Neural crest cell (in vitro differentiated cells): Measurements from ENCODE around the gene MCRIP2. TPM values are rescaled to one million over a fixed set of nuclear protein-coding genes. Genes with fewer than 3 reads are reported as not detected.

ENCODE experiments used
- DNase-seq: peaks from one replicate; pipeline ENCODE4 v3.0.0; 2021; ENCODE audit warnings: low read depth, mixed read lengths, low spot score
- H3K27ac Mint-ChIP-seq: one replicate; pipeline ENCODE4 v1.8.0; 2021; ENCODE audit warnings: mild to moderate bottlenecking, mixed read lengths; ENCODE audit not compliant: unreplicated experiment
- H3K27me3 Mint-ChIP-seq: 2 replicates; pipeline ENCODE4 v1.8.0; 2021; ENCODE audit warnings: low read depth, mild to moderate bottlenecking, mixed read lengths
- H3K36me3 Mint-ChIP-seq: 2 replicates; pipeline ENCODE4 v1.8.0; 2021; ENCODE audit warnings: low read depth, mild to moderate bottlenecking, mixed read lengths
- H3K4me1 Mint-ChIP-seq: 2 replicates; pipeline ENCODE4 v1.8.0; 2021; ENCODE audit warnings: mixed read lengths
- H3K4me3 Mint-ChIP-seq: one replicate; pipeline ENCODE4 v1.8.0; 2021; ENCODE audit warnings: mild to moderate bottlenecking, mixed read lengths
- H3K9me3 Mint-ChIP-seq: 2 replicates; pipeline ENCODE4 v1.8.0; 2021; ENCODE audit warnings: mixed read lengths
- total RNA-seq: library from RNA; stranded (reverse); gene quantifications from 2 replicates; pipeline ENCODE4 v1.2.1, GENCODE V29; 2021
- TF ChIP-seq, protein P1 (sequence below): fragments of 200-600 bp; sonication (generic); conservative IDR thresholded peaks from 2 replicates; pipeline ENCODE4 v1.5.0; 2021; ENCODE audit warnings: antibody characterized with exemption, mild to moderate bottlenecking

Gene MCRIP2
- total RNA-seq, 1 donor from 2014 or later, result 17.6 TPM

DNA sequence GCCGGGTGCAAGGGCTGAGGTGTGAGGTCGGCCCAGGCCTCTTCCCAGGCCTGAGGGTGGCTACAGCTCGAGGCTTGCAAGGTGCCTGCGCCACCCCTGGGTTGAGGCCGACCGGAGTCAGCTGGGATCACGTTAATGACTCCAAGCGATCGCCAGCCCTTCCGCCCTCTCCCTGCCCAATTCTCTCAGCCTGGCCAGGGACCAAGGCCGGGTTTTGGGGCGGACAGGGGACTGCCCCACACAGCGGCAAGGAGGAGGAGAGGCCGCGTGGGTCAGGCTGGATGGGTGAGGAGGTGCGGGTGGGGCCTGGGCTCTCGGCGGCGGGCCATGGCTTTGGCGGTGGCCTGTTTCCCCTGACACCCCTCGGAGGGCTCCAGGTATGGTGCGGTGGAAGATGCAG, 51.7 kb downstream of the MCRIP2 start:
- TF ChIP-seq, protein P1, sequence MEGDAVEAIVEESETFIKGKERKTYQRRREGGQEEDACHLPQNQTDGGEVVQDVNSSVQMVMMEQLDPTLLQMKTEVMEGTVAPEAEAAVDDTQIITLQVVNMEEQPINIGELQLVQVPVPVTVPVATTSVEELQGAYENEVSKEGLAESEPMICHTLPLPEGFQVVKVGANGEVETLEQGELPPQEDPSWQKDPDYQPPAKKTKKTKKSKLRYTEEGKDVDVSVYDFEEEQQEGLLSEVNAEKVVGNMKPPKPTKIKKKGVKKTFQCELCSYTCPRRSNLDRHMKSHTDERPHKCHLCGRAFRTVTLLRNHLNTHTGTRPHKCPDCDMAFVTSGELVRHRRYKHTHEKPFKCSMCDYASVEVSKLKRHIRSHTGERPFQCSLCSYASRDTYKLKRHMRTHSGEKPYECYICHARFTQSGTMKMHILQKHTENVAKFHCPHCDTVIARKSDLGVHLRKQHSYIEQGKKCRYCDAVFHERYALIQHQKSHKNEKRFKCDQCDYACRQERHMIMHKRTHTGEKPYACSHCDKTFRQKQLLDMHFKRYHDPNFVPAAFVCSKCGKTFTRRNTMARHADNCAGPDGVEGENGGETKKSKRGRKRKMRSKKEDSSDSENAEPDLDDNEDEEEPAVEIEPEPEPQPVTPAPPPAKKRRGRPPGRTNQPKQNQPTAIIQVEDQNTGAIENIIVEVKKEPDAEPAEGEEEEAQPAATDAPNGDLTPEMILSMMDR, result no peak
- Mint-ChIP-seq H3K4me3 (no peak overlapping the region), H3K4me1 (peaks cover 17% of the 10 kb centered on the region), H3K9me3 (no peaks in the 10 kb centered on the region), H3K27me3 (peaks cover 78% of the 10 kb centered on the region), H3K27ac (no peak overlapping the region), H3K36me3 (no peaks in the 10 kb centered on the region)
- DNase-seq, result no peak

DNA sequence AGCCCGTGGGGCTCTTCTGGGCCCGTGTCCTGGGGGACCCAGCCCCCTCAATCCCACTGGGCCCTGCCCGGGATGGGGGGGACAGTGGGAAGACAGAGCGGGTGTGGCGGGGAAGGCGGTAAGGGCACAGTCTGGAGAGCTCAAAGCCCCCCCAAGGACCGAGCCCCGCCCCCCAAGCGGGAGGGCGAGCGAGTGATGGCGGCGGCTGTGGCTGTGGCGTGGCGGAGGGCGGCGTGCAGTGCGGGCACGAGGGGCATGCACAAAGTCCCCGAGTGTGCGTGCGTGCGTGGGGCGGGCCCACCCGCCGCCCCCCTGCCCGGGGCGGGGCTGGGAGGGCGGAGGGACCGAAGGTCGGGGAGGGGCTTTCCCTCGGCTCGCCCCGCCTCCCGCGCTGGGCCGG, 52.1 kb downstream of the MCRIP2 start:
- H3K4me1 Mint-ChIP-seq, result peaks cover 17% of the 10 kb centered on the region
- H3K27me3 Mint-ChIP-seq, result peaks cover 82% of the 10 kb centered on the region
- no peak overlapping the region for H3K27ac Mint-ChIP-seq
- TF ChIP-seq, protein P1, result no peak
- no peaks in the 10 kb centered on the region for H3K36me3 Mint-ChIP-seq
- no peaks in the 10 kb centered on the region for H3K9me3 Mint-ChIP-seq
- no peak for DNase-seq
- H3K4me3 Mint-ChIP-seq, result no peak overlapping the region

DNA sequence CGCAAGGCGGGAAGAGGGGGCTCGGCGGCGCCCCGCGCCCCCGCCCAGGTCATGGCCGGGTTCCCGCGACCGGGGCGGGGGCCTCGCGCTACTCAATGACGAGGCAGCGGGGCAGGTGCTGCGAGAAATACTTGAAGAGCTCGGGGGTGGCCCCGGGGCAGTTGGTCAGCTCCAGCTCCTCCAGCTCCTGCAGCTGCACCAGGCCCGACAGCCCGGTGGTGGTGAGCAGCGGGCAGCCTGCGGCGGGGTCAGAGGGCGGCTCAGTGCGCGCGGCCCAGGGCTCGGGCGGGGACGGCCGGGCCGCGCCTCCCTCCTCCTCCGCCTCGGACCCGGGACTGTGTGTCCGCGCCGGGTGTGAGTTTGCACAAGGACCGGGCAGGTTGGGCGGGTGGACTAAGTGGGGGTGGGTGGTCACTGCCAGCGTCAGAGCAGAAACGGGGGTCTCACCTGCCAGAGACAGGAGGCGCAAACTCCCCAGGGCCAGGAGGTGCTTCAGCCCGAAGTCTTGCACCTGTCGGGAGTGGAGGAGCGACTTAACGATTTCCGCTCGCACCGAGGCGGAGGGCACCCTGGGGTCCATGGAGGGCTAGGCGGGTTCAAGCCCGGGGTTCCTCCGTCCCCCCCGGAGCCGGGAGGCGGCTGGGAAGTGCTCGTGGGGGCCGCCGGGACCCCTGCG, 52.7 kb downstream of the MCRIP2 start:
- no peak overlapping the region for H3K4me3 Mint-ChIP-seq
- no peak for DNase-seq
- peaks cover 87% of the 10 kb centered on the region for H3K27me3 Mint-ChIP-seq
- TF ChIP-seq, protein P1, result no peak
- H3K9me3 Mint-ChIP-seq, result no peaks in the 10 kb centered on the region
- no peak overlapping the region for H3K27ac Mint-ChIP-seq
- peaks cover 16% of the 10 kb centered on the region for H3K4me1 Mint-ChIP-seq
- no peaks in the 10 kb centered on the region for H3K36me3 Mint-ChIP-seq

DNA sequence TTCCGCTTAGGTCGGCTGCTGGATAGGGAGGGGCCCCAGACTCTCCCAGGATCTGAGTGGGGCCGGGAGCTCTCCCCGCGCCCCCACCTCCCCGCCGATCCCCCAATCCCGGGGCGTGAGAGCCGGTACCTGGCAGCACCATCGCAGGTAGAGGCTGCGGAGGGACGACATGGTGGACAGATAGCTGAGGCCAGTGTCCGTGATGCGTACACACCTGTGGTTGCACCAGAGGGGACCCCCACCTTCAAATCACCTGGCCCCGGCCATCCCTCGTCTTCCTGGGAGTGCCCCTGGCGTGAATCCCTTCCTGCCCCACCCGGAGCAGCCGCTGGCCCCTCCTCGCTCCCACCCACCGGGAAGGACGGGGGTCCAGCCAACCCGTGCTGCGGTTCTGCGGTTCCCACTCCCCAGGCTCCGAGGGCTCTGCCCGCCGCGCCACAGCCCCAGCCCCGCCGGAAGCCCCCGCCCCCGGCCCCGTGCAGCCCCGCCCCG, 53.3 kb downstream of the MCRIP2 start:
- peaks cover 10% of the 10 kb centered on the region for H3K4me1 Mint-ChIP-seq
- H3K36me3 Mint-ChIP-seq, result no peaks in the 10 kb centered on the region
- no peak overlapping the region for H3K4me3 Mint-ChIP-seq
- peaks cover 90% of the 10 kb centered on the region for H3K27me3 Mint-ChIP-seq
- DNase-seq, result no peak
- TF ChIP-seq, protein P1, result no peak
- H3K9me3 Mint-ChIP-seq, result no peaks in the 10 kb centered on the region
- no peak overlapping the region for H3K27ac Mint-ChIP-seq

DNA sequence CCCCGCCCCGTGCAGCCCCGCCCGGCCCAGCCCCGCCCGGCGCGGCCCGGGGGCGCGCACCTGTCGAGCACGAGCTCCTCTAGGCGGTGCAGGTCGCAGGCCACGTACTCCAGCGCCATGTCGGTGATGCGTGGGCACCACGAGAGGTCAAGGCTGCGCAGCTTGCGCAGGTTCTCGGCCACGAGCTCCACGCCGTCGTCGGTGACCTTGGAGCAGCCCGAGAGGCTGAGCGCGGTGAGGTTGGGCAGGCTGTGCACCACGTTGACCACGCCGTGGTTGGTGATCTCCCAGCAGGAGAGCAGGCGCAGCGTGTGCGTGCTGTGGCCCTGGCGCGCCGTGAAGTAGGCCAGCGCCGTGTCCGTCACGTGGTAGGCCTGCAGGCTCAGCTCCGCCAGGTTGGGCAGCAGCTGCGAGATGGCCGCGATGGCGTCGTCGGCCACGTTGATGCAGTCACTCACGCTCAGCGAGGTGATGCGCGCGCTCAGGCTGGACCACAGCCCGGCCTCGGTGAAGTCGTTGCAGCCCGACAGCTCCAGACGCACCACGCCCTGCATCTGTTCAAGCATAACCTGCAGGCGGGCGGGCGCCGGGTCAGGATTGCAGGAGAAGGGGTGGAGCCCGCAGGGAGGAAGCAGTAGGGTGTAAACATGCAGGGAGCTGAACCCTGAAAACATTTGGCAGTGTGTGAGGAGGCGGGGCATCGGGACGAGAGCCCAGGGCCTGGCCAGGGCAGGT, 53.9 kb downstream of the MCRIP2 start:
- no peaks in the 10 kb centered on the region for H3K36me3 Mint-ChIP-seq
- H3K27ac Mint-ChIP-seq, result no peak overlapping the region
- peaks cover 91% of the 10 kb centered on the region for H3K27me3 Mint-ChIP-seq
- H3K9me3 Mint-ChIP-seq, result no peaks in the 10 kb centered on the region
- H3K4me1 Mint-ChIP-seq, result peaks cover 6% of the 10 kb centered on the region
- H3K4me3 Mint-ChIP-seq, result no peak overlapping the region
- TF ChIP-seq, protein P1, result no peak
- no peak for DNase-seq

Other genes with a start within 250 kb of the MCRIP2 start
- gene NME4, start 244.6 kb upstream of the MCRIP2 start, total RNA-seq, result 233 and 254 TPM in 2 replicates
- gene DECR2, start 239.9 kb upstream of the MCRIP2 start, total RNA-seq, result 22.4 and 25.7 TPM in 2 replicates
- 70.5 and 72.2 TPM in 2 replicates for gene RAB11FIP3, start 216.2 kb upstream of the MCRIP2 start, total RNA-seq
- gene CAPN15, start 114.1 kb upstream of the MCRIP2 start, total RNA-seq, result 56.9 and 60.3 TPM in 2 replicates
- not detected in 2 replicates for gene PRR35, start 81.4 kb upstream of the MCRIP2 start, total RNA-seq
- 0.84 and 0.86 TPM in 2 replicates for gene NHLRC4, start 74.8 kb upstream of the MCRIP2 start, total RNA-seq
- 84.9 and 91.7 TPM in 2 replicates for gene PIGQ, start 71.9 kb upstream of the MCRIP2 start, total RNA-seq
- gene RAB40C, start 51.8 kb upstream of the MCRIP2 start, total RNA-seq, result 30.9 and 31.6 TPM in 2 replicates
- gene WFIKKN1, start 10.8 kb upstream of the MCRIP2 start, total RNA-seq, result 8.1 and 8.5 TPM in 2 replicates
- gene METTL26, start 5.5 kb upstream of the MCRIP2 start, total RNA-seq, result 73.4 and 75.3 TPM in 2 replicates
- gene WDR90, start 7.5 kb downstream of the MCRIP2 start, total RNA-seq, result 95.8 and 97.0 TPM in 2 replicates
- gene RHOT2, start 26.3 kb downstream of the MCRIP2 start, total RNA-seq, result 171 and 189 TPM in 2 replicates
- gene RHBDL1, start 33.8 kb downstream of the MCRIP2 start, total RNA-seq, result 3.0 and 3.1 TPM in 2 replicates
- 81.5 and 99.3 TPM in 2 replicates for gene STUB1, start 38.6 kb downstream of the MCRIP2 start, total RNA-seq
- 60.8 and 64.5 TPM in 2 replicates for gene JMJD8, start 42.5 kb downstream of the MCRIP2 start, total RNA-seq
- gene WDR24, start 48.6 kb downstream of the MCRIP2 start, total RNA-seq, result 16.6 and 20.7 TPM in 2 replicates
- 2.5 and 3.0 TPM in 2 replicates for gene FBXL16, start 64.0 kb downstream of the MCRIP2 start, total RNA-seq
- 210 and 224 TPM in 2 replicates for gene METRN, start 73.3 kb downstream of the MCRIP2 start, total RNA-seq
- 51.1 and 52.7 TPM in 2 replicates for gene ANTKMT, start 79.3 kb downstream of the MCRIP2 start, total RNA-seq
- 7.0 and 7.2 TPM in 2 replicates for gene CCDC78, start 84.6 kb downstream of the MCRIP2 start, total RNA-seq
- 15.0 and 15.4 TPM in 2 replicates for gene HAGHL, start 85.3 kb downstream of the MCRIP2 start, total RNA-seq
- gene CIAO3, start 99.2 kb downstream of the MCRIP2 start, total RNA-seq, result 42.1 and 45.9 TPM in 2 replicates
- gene MSLN, start 118.9 kb downstream of the MCRIP2 start, total RNA-seq, result not detected in 2 replicates
- 36.1 and 36.8 TPM in 2 replicates for gene RPUSD1, start 146.6 kb downstream of the MCRIP2 start, total RNA-seq
- gene CHTF18, start 146.8 kb downstream of the MCRIP2 start, total RNA-seq, result 156 and 169 TPM in 2 replicates
- not detected in 2 replicates for gene GNG13, start 158.9 kb downstream of the MCRIP2 start, total RNA-seq